Testis (tissue), 2 donors: ENCODE measurements around the gene MDGA2.

Source experiments
- POLR2A ChIP-seq: fragments of 450-650 bp; IDR thresholded peaks from one replicate; pipeline ENCODE4 v1.6.1; 2017; ENCODE audit warnings: antibody characterized with exemption, mild to moderate bottlenecking, moderate library complexity
- TF ChIP-seq, protein P1 (sequence below), 3 experiments: fragments of 450-650 bp in 2 of 3; fragments of 200-600 bp in 1 of 3; sonication (generic) in 1 of 3; IDR thresholded peaks; one replicate each; pipeline ENCODE4 v1.5.1; 2016 to 2019; ENCODE audit warnings: antibody characterized with exemption in 3 of 3, mild to moderate bottlenecking in 2 of 3, moderate library complexity in 1 of 3

DNA sequence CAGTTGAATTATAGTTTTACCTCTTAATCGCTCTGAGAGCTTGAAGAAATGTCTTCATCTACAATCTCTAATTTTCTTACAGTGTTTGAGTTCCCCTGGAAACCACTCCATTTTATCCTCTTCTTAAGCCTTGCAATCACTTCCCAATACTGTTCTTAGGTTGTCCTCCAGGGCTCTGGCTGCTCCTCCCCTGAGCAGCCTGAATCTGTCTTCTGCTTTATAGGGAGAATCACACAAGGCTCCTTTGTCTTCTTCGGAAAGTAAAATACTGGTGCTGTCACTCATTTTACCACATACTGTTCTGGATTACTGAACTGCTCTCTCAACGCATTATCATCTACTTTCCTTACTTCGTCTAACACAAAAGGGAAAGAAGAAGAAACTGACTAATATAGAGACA lies 133.7 kb downstream of the MDGA2 start:
- TF ChIP-seq, protein P1, sequence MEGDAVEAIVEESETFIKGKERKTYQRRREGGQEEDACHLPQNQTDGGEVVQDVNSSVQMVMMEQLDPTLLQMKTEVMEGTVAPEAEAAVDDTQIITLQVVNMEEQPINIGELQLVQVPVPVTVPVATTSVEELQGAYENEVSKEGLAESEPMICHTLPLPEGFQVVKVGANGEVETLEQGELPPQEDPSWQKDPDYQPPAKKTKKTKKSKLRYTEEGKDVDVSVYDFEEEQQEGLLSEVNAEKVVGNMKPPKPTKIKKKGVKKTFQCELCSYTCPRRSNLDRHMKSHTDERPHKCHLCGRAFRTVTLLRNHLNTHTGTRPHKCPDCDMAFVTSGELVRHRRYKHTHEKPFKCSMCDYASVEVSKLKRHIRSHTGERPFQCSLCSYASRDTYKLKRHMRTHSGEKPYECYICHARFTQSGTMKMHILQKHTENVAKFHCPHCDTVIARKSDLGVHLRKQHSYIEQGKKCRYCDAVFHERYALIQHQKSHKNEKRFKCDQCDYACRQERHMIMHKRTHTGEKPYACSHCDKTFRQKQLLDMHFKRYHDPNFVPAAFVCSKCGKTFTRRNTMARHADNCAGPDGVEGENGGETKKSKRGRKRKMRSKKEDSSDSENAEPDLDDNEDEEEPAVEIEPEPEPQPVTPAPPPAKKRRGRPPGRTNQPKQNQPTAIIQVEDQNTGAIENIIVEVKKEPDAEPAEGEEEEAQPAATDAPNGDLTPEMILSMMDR (IDR thresholded peaks at IDR 0.05): no peak
- TF ChIP-seq POLR2A: no peak
